ENCODE measurements around the gene RSPH3. TPM values are rescaled to one million over a fixed set of nuclear protein-coding genes. Genes with fewer than 3 reads are reported as not detected.
"Not testable (repeated sequence)": the region's sequence is repeated elsewhere in the genome, so short reads cannot be mapped to it uniquely, and the experiment has no call there.

The RSPH3 gene
- total and polyA plus RNA-seq, 2 of the 13 experiments (the other 11 are each of a cell fraction or from before 2014, with no cell fraction given) = 1.3 to 3.5 TPM

DNA sequence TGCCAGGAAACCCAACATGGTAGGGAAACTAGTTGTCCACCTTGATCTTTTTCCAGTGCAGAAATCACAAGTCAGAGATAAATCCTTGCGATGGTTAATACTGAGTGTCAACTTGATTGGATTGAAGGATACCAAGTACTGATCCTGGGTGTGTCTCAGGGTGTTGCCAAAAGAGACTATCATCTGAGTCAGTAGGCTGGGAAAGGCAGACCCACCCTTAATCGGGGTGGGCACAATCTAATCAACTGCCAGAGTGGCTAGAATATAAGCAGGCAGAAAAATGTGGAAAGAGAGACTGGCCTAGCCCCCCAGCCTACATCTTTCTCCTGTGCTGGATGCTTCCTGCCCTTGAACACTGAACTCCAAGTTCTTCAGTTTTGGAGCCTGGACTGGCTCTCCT, 10.3 kb downstream of the RSPH3 start:
- H3K27me3 ChIP-seq (ENCODE audit: control insufficient read depth in 1 of 2, insufficient read depth in 2 of 2, low read length in 2 of 2); H2AFZ ChIP-seq (ENCODE audit: low read length); H3K4me3 ChIP-seq (replicated peaks in 1 of 3; ENCODE audit: insufficient read depth in 1 of 3, low read depth in 2 of 3, low read length in 3 of 3); FAIRE-seq; H3K4me2 ChIP-seq (ENCODE audit: low read depth, low read length); H3K9me3 ChIP-seq (ENCODE audit: low read length); H3K36me3 ChIP-seq (replicated peaks in 1 of 2; ENCODE audit: control insufficient read depth in 1 of 2, insufficient read depth in 2 of 2, low read length in 2 of 2); CTCF ChIA-PET (ENCODE audit: low intra/inter-chr PET ratio, low total read pairs); H3K9ac ChIP-seq (ENCODE audit: insufficient read depth, low read depth, low read length); H3K79me2 ChIP-seq (ENCODE audit: insufficient read depth, low read length); DNase-seq (ENCODE audit: low spot score); intact Hi-C loops (cut with micrococcal nuclease; ENCODE audit: unreplicated experiment); POLR2A ChIA-PET; in situ Hi-C loops (cut with HindIII; ENCODE audit: extremely low pct_ligation_motif_present, low pct_unique_long_range_greater_than_20kb); H3K27ac ChIP-seq (ENCODE audit: extremely low read length, insufficient read depth, low read length); BruUV-seq (replicated peaks); ATAC-seq; H3K4me1 ChIP-seq (ENCODE audit: insufficient read depth, low read length); H4K20me1 ChIP-seq (ENCODE audit: insufficient read depth, low read length): not testable (repeated sequence)
- 78% methylated on average over 2 of the region's 2 CpGs for WGBS (ENCODE audit: low lambda C conversion rate)

GRCh38 chr6:158988477-158988876, 11.5 kb downstream of the RSPH3 start:
- no peak for DNase-seq (ENCODE audit: low spot score)
- H2AFZ ChIP-seq (ENCODE audit: low read length) = no peak overlapping the region
- H3K9me3 ChIP-seq (ENCODE audit: low read length) = no peaks in the 10 kb centered on the region
- peak; percentile 68 for TF ChIP-seq ZNF160 (CRISPR knock-in tag; IDR thresholded peaks at IDR 0.05)
- no peak for TF ChIP-seq MTA3 (CRISPR knock-in tag; IDR thresholded peaks at IDR 0.05)
- H3K79me2 ChIP-seq (ENCODE audit: insufficient read depth, low read length) = no peaks in the 10 kb centered on the region
- 98% methylated on average over 1 of the region's 1 CpG for WGBS (ENCODE audit: low lambda C conversion rate)
- no peak overlapping the region for H3K4me3 ChIP-seq (replicated peaks in 1 of 3; ENCODE audit: insufficient read depth in 1 of 3, low read depth in 2 of 3, low read length in 3 of 3)
- ChIA-PET POLR2A (no interaction called here), CTCF (ENCODE audit: low intra/inter-chr PET ratio, low total read pairs) (no interaction called here)
- H3K27me3 ChIP-seq (ENCODE audit: control insufficient read depth in 1 of 2, insufficient read depth in 2 of 2, low read length in 2 of 2) = no peaks in the 10 kb centered on the region
- no peaks in the 10 kb centered on the region for H4K20me1 ChIP-seq (ENCODE audit: insufficient read depth, low read length)
- H3K36me3 ChIP-seq (replicated peaks in 1 of 2; ENCODE audit: control insufficient read depth in 1 of 2, insufficient read depth in 2 of 2, low read length in 2 of 2) = no peaks in the 10 kb centered on the region; a peak in 1 of 5 replicates
- intact Hi-C loops (cut with micrococcal nuclease; ENCODE audit: unreplicated experiment) (no loop called here), in situ Hi-C loops (cut with HindIII; ENCODE audit: extremely low pct_ligation_motif_present, low pct_unique_long_range_greater_than_20kb) (no loop called here)
- FAIRE-seq = no peak
- no TSS peak for BruUV-seq (replicated peaks)
- no peak overlapping the region for H3K27ac ChIP-seq (ENCODE audit: extremely low read length, insufficient read depth, low read length)
- H3K4me1 ChIP-seq (ENCODE audit: insufficient read depth, low read length) = no peaks in the 10 kb centered on the region
- ATAC-seq = no peak
- H3K9ac ChIP-seq (ENCODE audit: insufficient read depth, low read depth, low read length) = no peak overlapping the region
- no peak overlapping the region for H3K4me2 ChIP-seq (ENCODE audit: low read depth, low read length)

DNA sequence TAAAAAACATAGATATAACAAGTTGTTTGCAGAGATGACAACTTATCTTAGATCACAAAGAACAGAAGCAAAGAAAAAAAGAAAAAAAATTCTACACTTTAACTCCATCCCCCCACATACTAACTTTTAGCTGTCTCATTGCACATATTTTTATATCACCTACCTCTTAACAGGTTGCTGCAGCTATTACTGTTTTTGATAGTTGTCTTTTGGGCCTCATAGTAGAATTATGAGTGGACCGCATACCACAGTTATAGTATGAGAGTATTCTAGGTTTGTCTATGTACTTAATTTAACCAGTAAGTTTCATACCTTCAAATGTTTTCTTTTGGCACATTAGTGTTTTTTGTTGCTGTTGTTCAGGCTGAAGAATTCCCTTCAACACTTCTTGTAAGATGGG, 12.3 kb downstream of the RSPH3 start:
- Histone ChIP-seq H4K20me1 (ENCODE audit: insufficient read depth, low read length) (no peaks in the 10 kb centered on the region), H3K9me3 (ENCODE audit: low read length) (no peaks in the 10 kb centered on the region), H3K4me1 (ENCODE audit: insufficient read depth, low read length) (no peaks in the 10 kb centered on the region), H3K36me3 (replicated peaks in 1 of 2; ENCODE audit: control insufficient read depth in 1 of 2, insufficient read depth in 2 of 2, low read length in 2 of 2) (no peaks in the 10 kb centered on the region), H2AFZ (ENCODE audit: low read length) (no peak overlapping the region), H3K4me3 (replicated peaks in 1 of 3; ENCODE audit: insufficient read depth in 1 of 3, low read depth in 2 of 3, low read length in 3 of 3) (no peak overlapping the region), H3K4me2 (ENCODE audit: low read depth, low read length) (no peak overlapping the region), H3K79me2 (ENCODE audit: insufficient read depth, low read length) (no peaks in the 10 kb centered on the region), H3K27me3 (ENCODE audit: control insufficient read depth in 1 of 2, insufficient read depth in 2 of 2, low read length in 2 of 2) (no peaks in the 10 kb centered on the region), H3K9ac (ENCODE audit: insufficient read depth, low read depth, low read length) (no peak overlapping the region), H3K27ac (ENCODE audit: extremely low read length, insufficient read depth, low read length) (no peak overlapping the region)
- intact Hi-C loops (cut with micrococcal nuclease; ENCODE audit: unreplicated experiment) (no loop called here), in situ Hi-C loops (cut with HindIII; ENCODE audit: extremely low pct_ligation_motif_present, low pct_unique_long_range_greater_than_20kb) (no loop called here)
- WGBS (ENCODE audit: low lambda C conversion rate) = 96% methylated on average over 1 of the region's 1 CpG
- ChIA-PET POLR2A (no interaction called here), CTCF (ENCODE audit: low intra/inter-chr PET ratio, low total read pairs) (no interaction called here)
- no peak for DNase-seq (ENCODE audit: low spot score)
- no TSS peak for BruUV-seq (replicated peaks)
- no peak for ATAC-seq
- FAIRE-seq = no peak
- TF ChIP-seq DBP (CRISPR knock-in tag; IDR thresholded peaks at IDR 0.05; ENCODE audit: not compliant biosample characterization) = no peak
- TF ChIP-seq HMGXB3 (CRISPR knock-in tag; IDR thresholded peaks at IDR 0.05; ENCODE audit: borderline replicate concordance) = no peak
- TF ChIP-seq KDM2A (CRISPR knock-in tag; IDR thresholded peaks at IDR 0.05; ENCODE audit: borderline replicate concordance, low read depth) = no peak
- no peak for TF ChIP-seq REXO4 (CRISPR knock-in tag; IDR thresholded peaks at IDR 0.05; ENCODE audit: borderline replicate concordance)
- no peak for TF ChIP-seq SOX6 (IDR thresholded peaks at IDR 0.05)
- TF ChIP-seq SOX6 (CRISPR knock-in tag; IDR thresholded peaks at IDR 0.05) = no peak
